ENCODE results near the gene BMAL1. TPM values are rescaled to one million over a fixed set of nuclear protein-coding genes. Genes with fewer than 3 reads are reported as not detected.

Gene BMAL1
- total and polyA plus RNA-seq, 5 donors = 6.5 to 23.4 (median 18.8) TPM

- no peak for ATAC-seq
- H3K27ac ChIP-seq (ENCODE audit: low read length) = no peak overlapping the region
- H3K9me3 ChIP-seq (ENCODE audit: control insufficient read depth, low read length) = no peaks in the 10 kb centered on the region
- intact Hi-C loops (cut with DNase I) = no loop called here
- DNase-seq = no peak
- peaks cover 10% of the 10 kb centered on the region for H3K4me1 ChIP-seq (ENCODE audit: control insufficient read depth, insufficient read depth, low read length)
- WGBS = 82% methylated on average over 3 of the region's 3 CpGs
- no peak overlapping the region for H3K4me3 ChIP-seq (ENCODE audit: low read length)
- H3K27me3 ChIP-seq (ENCODE audit: control insufficient read depth, insufficient read depth) = no peaks in the 10 kb centered on the region
Measured at GRCh38 chr11:13280777-13281176, 3.2 kb downstream of the BMAL1 start.

GRCh38 chr11:13283636-13284035, 6.0 kb downstream of the BMAL1 start:
- H3K9me3 ChIP-seq (ENCODE audit: control insufficient read depth, low read length) = no peaks in the 10 kb centered on the region
- intact Hi-C loops (cut with DNase I) = no loop called here
- H3K4me1 ChIP-seq (ENCODE audit: control insufficient read depth, insufficient read depth, low read length) = peaks cover 9% of the 10 kb centered on the region
- H3K27me3 ChIP-seq (ENCODE audit: control insufficient read depth, insufficient read depth) = no peaks in the 10 kb centered on the region
- H3K27ac ChIP-seq (ENCODE audit: low read length) = no peak overlapping the region
- DNase-seq (no peak), ATAC-seq (no peak)
- H3K4me3 ChIP-seq (ENCODE audit: low read length) = no peak overlapping the region
- WGBS = 84% methylated on average over 4 of the region's 4 CpGs

GRCh38 chr11:13284776-13285588, 7.4 kb downstream of the BMAL1 start:
- no peak for DNase-seq
- Histone ChIP-seq H3K4me1 (ENCODE audit: control insufficient read depth, insufficient read depth, low read length) (peaks cover 5% of the 10 kb centered on the region), H3K4me3 (ENCODE audit: low read length) (no peak overlapping the region), H3K27me3 (ENCODE audit: control insufficient read depth, insufficient read depth) (no peaks in the 10 kb centered on the region), H3K27ac (ENCODE audit: low read length) (no peak overlapping the region), H3K9me3 (ENCODE audit: control insufficient read depth, low read length) (no peaks in the 10 kb centered on the region)
- intact Hi-C loops (cut with DNase I) = no loop called here
- peak in 1 of 2 donors; percentile 24 for ATAC-seq
- WGBS = 84% methylated on average over 11 of the region's 11 CpGs

- H3K4me3 ChIP-seq (ENCODE audit: low read length) = no peak overlapping the region
- no peak overlapping the region for H3K27ac ChIP-seq (ENCODE audit: low read length)
- ATAC-seq = no peak
- intact Hi-C loops (cut with DNase I) = no loop called here
- no peak for DNase-seq
- H3K27me3 ChIP-seq (ENCODE audit: control insufficient read depth, insufficient read depth) = no peaks in the 10 kb centered on the region
- H3K9me3 ChIP-seq (ENCODE audit: control insufficient read depth, low read length) = no peaks in the 10 kb centered on the region
- WGBS = 38% methylated on average over 2 of the region's 2 CpGs
- H3K4me1 ChIP-seq (ENCODE audit: control insufficient read depth, insufficient read depth, low read length) = peaks cover 3% of the 10 kb centered on the region
Measured at GRCh38 chr11:13286279-13286821, 8.8 kb downstream of the BMAL1 start.

GRCh38 chr11:13287036-13287435, 9.4 kb downstream of the BMAL1 start:
- intact Hi-C loops (cut with DNase I) = no loop called here
- ATAC-seq (no peak), DNase-seq (no peak)
- no peaks in the 10 kb centered on the region for H3K27me3 ChIP-seq (ENCODE audit: control insufficient read depth, insufficient read depth)
- peaks cover 3% of the 10 kb centered on the region for H3K4me1 ChIP-seq (ENCODE audit: control insufficient read depth, insufficient read depth, low read length)
- no peaks in the 10 kb centered on the region for H3K9me3 ChIP-seq (ENCODE audit: control insufficient read depth, low read length)
- 82% methylated on average over 3 of the region's 3 CpGs for WGBS
- H3K4me3 ChIP-seq (ENCODE audit: low read length) = no peak overlapping the region
- H3K27ac ChIP-seq (ENCODE audit: low read length) = no peak overlapping the region

- no peak for DNase-seq
- ATAC-seq = no peak
- intact Hi-C loops (cut with DNase I) = no loop called here
- WGBS = 82% methylated on average over 1 of the region's 1 CpG
- no peak overlapping the region for H3K27ac ChIP-seq (ENCODE audit: low read length)
- peaks cover 2% of the 10 kb centered on the region for H3K4me1 ChIP-seq (ENCODE audit: control insufficient read depth, insufficient read depth, low read length)
- H3K9me3 ChIP-seq (ENCODE audit: control insufficient read depth, low read length) = no peaks in the 10 kb centered on the region
- no peaks in the 10 kb centered on the region for H3K27me3 ChIP-seq (ENCODE audit: control insufficient read depth, insufficient read depth)
- H3K4me3 ChIP-seq (ENCODE audit: low read length) = no peak overlapping the region
Measured at GRCh38 chr11:13287681-13288080, 10.1 kb downstream of the BMAL1 start.

DNA sequence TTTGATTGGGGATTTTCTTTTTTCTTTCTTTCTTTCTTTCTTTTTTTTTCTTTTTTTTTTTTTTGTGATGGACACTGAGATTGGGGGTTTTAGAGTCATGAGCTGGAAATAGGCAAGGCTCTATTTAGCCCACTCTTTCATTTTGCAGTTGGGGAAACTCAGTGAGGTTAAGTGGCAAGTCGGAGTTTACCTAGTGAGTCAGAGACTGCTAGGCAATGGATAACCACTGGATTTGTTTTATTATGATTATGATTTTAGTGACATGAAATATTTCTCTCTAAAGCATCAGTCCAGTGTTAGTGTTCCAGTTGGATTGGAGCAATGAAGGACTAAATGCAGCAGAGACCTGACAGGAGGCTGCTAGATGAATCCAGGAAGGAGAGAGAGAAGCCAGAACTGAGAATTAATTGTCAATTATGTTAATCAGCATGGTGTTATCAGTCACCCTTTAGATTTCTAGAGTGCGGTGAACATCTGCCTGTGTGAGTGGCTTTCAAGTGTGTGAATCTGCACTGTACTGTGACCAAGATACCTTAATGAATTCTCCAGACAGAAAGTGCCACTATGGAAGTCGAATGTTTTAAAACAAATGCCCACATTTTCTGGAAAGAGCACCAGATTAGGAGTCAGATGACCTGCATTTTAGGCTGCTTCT, 10.9 kb downstream of the BMAL1 start:
- DNase-seq = no peak
- Histone ChIP-seq H3K4me1 (ENCODE audit: control insufficient read depth, insufficient read depth, low read length) (no peaks in the 10 kb centered on the region), H3K9me3 (ENCODE audit: control insufficient read depth, low read length) (no peaks in the 10 kb centered on the region), H3K27ac (ENCODE audit: low read length) (no peak overlapping the region), H3K4me3 (ENCODE audit: low read length) (no peak overlapping the region), H3K27me3 (ENCODE audit: control insufficient read depth, insufficient read depth) (no peaks in the 10 kb centered on the region)
- no peak for ATAC-seq
- WGBS = 91% methylated on average over 3 of the region's 3 CpGs
- intact Hi-C loops (cut with DNase I) = no loop called here

- Histone ChIP-seq H3K27ac (ENCODE audit: low read length) (no peak overlapping the region), H3K27me3 (ENCODE audit: control insufficient read depth, insufficient read depth) (no peaks in the 10 kb centered on the region), H3K4me3 (ENCODE audit: low read length) (no peak overlapping the region), H3K9me3 (ENCODE audit: control insufficient read depth, low read length) (no peaks in the 10 kb centered on the region), H3K4me1 (ENCODE audit: control insufficient read depth, insufficient read depth, low read length) (no peaks in the 10 kb centered on the region)
- ATAC-seq (no peak), DNase-seq (no peak)
- intact Hi-C loops (cut with DNase I) = no loop called here
- WGBS = 80% methylated on average over 1 of the region's 1 CpG
Measured at GRCh38 chr11:13289081-13289480, 11.5 kb downstream of the BMAL1 start.

GRCh38 chr11:13290221-13290980, 12.8 kb downstream of the BMAL1 start:
- no peak for ATAC-seq
- Histone ChIP-seq H3K27ac (ENCODE audit: low read length) (no peak overlapping the region), H3K9me3 (ENCODE audit: control insufficient read depth, low read length) (no peaks in the 10 kb centered on the region), H3K27me3 (ENCODE audit: control insufficient read depth, insufficient read depth) (no peaks in the 10 kb centered on the region), H3K4me1 (ENCODE audit: control insufficient read depth, insufficient read depth, low read length) (peaks cover 8% of the 10 kb centered on the region), H3K4me3 (ENCODE audit: low read length) (no peak overlapping the region)
- intact Hi-C loops (cut with DNase I) = no loop called here
- no peak for DNase-seq
- WGBS = 66% methylated on average over 5 of the region's 5 CpGs

- Histone ChIP-seq H3K9me3 (ENCODE audit: control insufficient read depth, low read length) (no peaks in the 10 kb centered on the region), H3K27ac (ENCODE audit: low read length) (no peak overlapping the region), H3K4me3 (ENCODE audit: low read length) (no peak overlapping the region), H3K4me1 (ENCODE audit: control insufficient read depth, insufficient read depth, low read length) (peaks cover 9% of the 10 kb centered on the region), H3K27me3 (ENCODE audit: control insufficient read depth, insufficient read depth) (no peaks in the 10 kb centered on the region)
- WGBS = 86% methylated on average over 3 of the region's 3 CpGs
- DNase-seq (no peak), ATAC-seq (no peak)
- intact Hi-C loops (cut with DNase I) = no loop called here
Measured at GRCh38 chr11:13291361-13291760, 13.8 kb downstream of the BMAL1 start.

- peak; percentile 61 to 74 for ATAC-seq
- H3K27ac ChIP-seq (ENCODE audit: low read length) = no peak overlapping the region
Measured at GRCh38 chr11:13291800-13292199, 14.2 kb downstream of the BMAL1 start.

More at GRCh38 chr11:13291800-13292199, 14.2 kb downstream of the BMAL1 start:
- DNase-seq = no peak
- H3K4me3 ChIP-seq (ENCODE audit: low read length) = no peak overlapping the region
- 54% methylated on average over 3 of the region's 3 CpGs for WGBS
- peaks cover 10% of the 10 kb centered on the region for H3K4me1 ChIP-seq (ENCODE audit: control insufficient read depth, insufficient read depth, low read length)
- intact Hi-C loops (cut with DNase I) = no loop called here
- no peaks in the 10 kb centered on the region for H3K27me3 ChIP-seq (ENCODE audit: control insufficient read depth, insufficient read depth)
- H3K9me3 ChIP-seq (ENCODE audit: control insufficient read depth, low read length) = no peaks in the 10 kb centered on the region

Data from right cardiac atrium (tissue), 5 donors.